ENCODE measurements around the gene RIN3. TPM values are rescaled to one million over a fixed set of nuclear protein-coding genes. Genes with fewer than 3 reads are reported as not detected.

The RIN3 gene
- total and polyA plus RNA-seq, 3 donors from 2014 or later = 25.9 to 56.2 (median 49.8) TPM

GRCh38 chr14:92641306-92641705 lies 127.7 kb downstream of the RIN3 start:
- DNase-seq = no peak
- WGBS, 2 donors = 88 to 94% methylated on average over 6 to 9 of the region's 10 CpGs
- H3K27me3 ChIP-seq = no peaks in the 10 kb centered on the region
- no peak overlapping the region for H3K4me3 ChIP-seq
- no peak overlapping the region for H3K27ac ChIP-seq
- H3K36me3 ChIP-seq (ENCODE audit: low read depth, missing control alignments) = no peaks in the 10 kb centered on the region
- no peak for TF ChIP-seq POLR2A (IDR thresholded peaks at IDR 0.05)
- no peak for TF ChIP-seq CTCF (IDR thresholded peaks at IDR 0.05)
- H3K9me3 ChIP-seq = no peaks in the 10 kb centered on the region
- intact Hi-C loops (cut with DNase I; ENCODE audit: low total_unique reads) = no loop called here
- H3K4me1 ChIP-seq = peaks cover 4% of the 10 kb centered on the region

GRCh38 chr14:92644171-92644969 lies 130.8 kb downstream of the RIN3 start:
- TF ChIP-seq CTCF (IDR thresholded peaks at IDR 0.05) = no peak
- no peak for DNase-seq
- Histone ChIP-seq H3K4me1 (peaks cover 25% of the 10 kb centered on the region), H3K36me3 (ENCODE audit: low read depth, missing control alignments) (no peaks in the 10 kb centered on the region), H3K4me3 (no peak overlapping the region), H3K27me3 (no peaks in the 10 kb centered on the region), H3K27ac (peak overlapping the region in 1 of 2 donors; percentile 53), H3K9me3 (no peaks in the 10 kb centered on the region)
- intact Hi-C loops (cut with DNase I; ENCODE audit: low total_unique reads) = no loop called here
- 47 to 53% methylated on average over 9 of the region's 9 CpGs for WGBS, 2 donors

- Histone ChIP-seq H3K4me3 (no peak overlapping the region), H3K27ac (peak overlapping the region in 1 of 2 donors; percentile 53), H3K9me3 (no peaks in the 10 kb centered on the region), H3K4me1 (peaks cover 25% of the 10 kb centered on the region), H3K36me3 (ENCODE audit: low read depth, missing control alignments) (no peaks in the 10 kb centered on the region), H3K27me3 (no peaks in the 10 kb centered on the region)
- TF ChIP-seq CTCF (IDR thresholded peaks at IDR 0.05) = no peak
- TF ChIP-seq POLR2A (IDR thresholded peaks at IDR 0.05) = no peak
- intact Hi-C loops (cut with DNase I; ENCODE audit: low total_unique reads) = no loop called here
- 89 to 94% methylated on average over 9 of the region's 9 CpGs for WGBS, 2 donors
- DNase-seq = no peak
Observed at GRCh38 chr14:92644970-92645515, 131.5 kb downstream of the RIN3 start.

- intact Hi-C loops (cut with DNase I; ENCODE audit: low total_unique reads) = no loop called here
- 91 to 95% methylated on average over 13 of the region's 13 CpGs for WGBS, 2 donors
- no peak for DNase-seq
- peak overlapping the region in 1 of 2 donors; percentile 58 for H3K27ac ChIP-seq
- H3K9me3 ChIP-seq = no peaks in the 10 kb centered on the region
- H3K4me3 ChIP-seq = no peak overlapping the region
- H3K36me3 ChIP-seq (ENCODE audit: low read depth, missing control alignments) = no peaks in the 10 kb centered on the region
- H3K27me3 ChIP-seq = no peaks in the 10 kb centered on the region
- TF ChIP-seq POLR2A (IDR thresholded peaks at IDR 0.05) (no peak), CTCF (IDR thresholded peaks at IDR 0.05) (no peak)
- H3K4me1 ChIP-seq = peaks cover 25% of the 10 kb centered on the region
Observed at GRCh38 chr14:92645841-92646478, 132.4 kb downstream of the RIN3 start.

Data from testis (tissue), 3 donors.